Activated naive CD4-positive, alpha-beta T cell treated with anti-CD3 and anti-CD28 coated beads for 36 hours (primary cell): ENCODE data around the gene ACER3. TPM values are rescaled to one million over a fixed set of nuclear protein-coding genes. Genes with fewer than 3 reads are reported as not detected.
"Not testable (repeated sequence)": the region's sequence is repeated elsewhere in the genome, so short reads cannot be mapped to it uniquely, and the experiment has no call there.

Experiments used
- CTCF ChIA-PET: fragments of 350-600 bp; sonication (Branson Sonifier 250); formaldehyde crosslinking; loops from one replicate; lab custom pipeline; 2021; ENCODE audit warnings: antibody characterized with exemption; lab: Charles Lee
- DNase-seq: peaks from one replicate; pipeline ENCODE4 v3.0.0-alpha.2; 2020
- H3K27ac Mint-ChIP-seq: one replicate; pipeline ENCODE4 v1.8.0; 2021; ENCODE audit warnings: mild to moderate bottlenecking, mixed read lengths
- H3K27me3 Mint-ChIP-seq: one replicate; pipeline ENCODE4 v1.8.0; 2021; ENCODE audit warnings: low read depth, mixed read lengths
- H3K36me3 Mint-ChIP-seq: one replicate; pipeline ENCODE4 v1.8.0; 2021; ENCODE audit warnings: low read depth, mixed read lengths
- H3K4me1 Mint-ChIP-seq: one replicate; pipeline ENCODE4 v1.8.0; 2021; ENCODE audit warnings: low read depth, mixed read lengths
- H3K4me3 Mint-ChIP-seq: one replicate; pipeline ENCODE4 v1.8.0; 2021; ENCODE audit warnings: mild to moderate bottlenecking, moderate library complexity, mixed read lengths
- H3K9me3 Mint-ChIP-seq: one replicate; pipeline ENCODE4 v1.8.0; 2021; ENCODE audit warnings: mixed read lengths
- intact Hi-C: fragments of 100-400 bp; cut with micrococcal nuclease; formaldehyde crosslinking; loops from one replicate; pipeline ENCODE4 v1.15.1; 2023
- total RNA-seq, 2 experiments: library from RNA; stranded (reverse); gene quantifications; one replicate each; pipeline ENCODE4 v1.2.3, GENCODE V29; 2021

Gene ACER3
- total RNA-seq, 2 experiments from 2014 or later: 7.6 to 10.0 TPM

GRCh38 chr11:76888989-76889388, 28.3 kb downstream of the ACER3 start:
- H3K4me1 Mint-ChIP-seq: peaks cover 9% of the 10 kb centered on the region
- no peaks in the 10 kb centered on the region for H3K36me3 Mint-ChIP-seq
- H3K27me3 Mint-ChIP-seq: no peaks in the 10 kb centered on the region
- H3K27ac Mint-ChIP-seq: no peak overlapping the region
- H3K9me3 Mint-ChIP-seq: no peaks in the 10 kb centered on the region
- no peak for DNase-seq
- CTCF ChIA-PET: interaction anchor here (0.6 to 1.5 kb wide), 3 partner anchors 16 to 32 kb away, joined by 3 read pairs; no protein-coding TSS in a partner anchor
- intact Hi-C loops: no loop called here
- H3K4me3 Mint-ChIP-seq: no peak overlapping the region

GRCh38 chr11:76889411-76889975, 28.8 kb downstream of the ACER3 start:
- Mint-ChIP-seq H3K4me1 (peaks cover 9% of the 10 kb centered on the region), H3K27ac (no peak overlapping the region), H3K4me3 (no peak overlapping the region), H3K36me3 (no peaks in the 10 kb centered on the region), H3K9me3 (no peaks in the 10 kb centered on the region), H3K27me3 (no peaks in the 10 kb centered on the region)
- intact Hi-C loops: no loop called here
- CTCF ChIA-PET: interaction anchor here (0.6 kb wide), 1 partner anchor 32 kb away, joined by 3 read pairs; no protein-coding TSS in a partner anchor
- DNase-seq: no peak

- CTCF ChIA-PET: no interaction called here
- no peak overlapping the region for H3K4me3 Mint-ChIP-seq
- no peaks in the 10 kb centered on the region for H3K9me3 Mint-ChIP-seq
- peaks cover 4% of the 10 kb centered on the region for H3K4me1 Mint-ChIP-seq
- intact Hi-C loops: no loop called here
- no peak for DNase-seq
- H3K27me3 Mint-ChIP-seq: no peaks in the 10 kb centered on the region
- H3K27ac Mint-ChIP-seq: no peak overlapping the region
- H3K36me3 Mint-ChIP-seq: no peaks in the 10 kb centered on the region
These were observed 29.6 kb downstream of the ACER3 start for GRCh38 chr11:76890329-76890728.

- intact Hi-C loops: no loop called here
- no peak for DNase-seq
These were observed 30.6 kb downstream of the ACER3 start for GRCh38 chr11:76891285-76891684.

GRCh38 chr11:76891793-76892192, 31.1 kb downstream of the ACER3 start:
- intact Hi-C loops: no loop called here
- Mint-ChIP-seq H3K4me1 (no peaks in the 10 kb centered on the region), H3K4me3 (no peak overlapping the region), H3K9me3 (no peaks in the 10 kb centered on the region), H3K27me3 (no peaks in the 10 kb centered on the region), H3K36me3 (no peaks in the 10 kb centered on the region), H3K27ac (no peak overlapping the region)
- CTCF ChIA-PET: interaction anchor here (1.1 to 1.5 kb wide), 2 partner anchors 28 to 122 kb away, joined by 3 to 8 read pairs; no protein-coding TSS in a partner anchor
- DNase-seq: no peak

More at GRCh38 chr11:76891285-76891684, 30.6 kb downstream of the ACER3 start:
- Mint-ChIP-seq H3K4me1 (no peaks in the 10 kb centered on the region), H3K4me3 (no peak overlapping the region), H3K27me3 (no peaks in the 10 kb centered on the region), H3K27ac (no peak overlapping the region), H3K9me3 (no peaks in the 10 kb centered on the region), H3K36me3 (no peaks in the 10 kb centered on the region)
- CTCF ChIA-PET: interaction anchor here (1.1 to 1.5 kb wide), 2 partner anchors 28 to 123 kb away, joined by 3 to 8 read pairs; no protein-coding TSS in a partner anchor

GRCh38 chr11:76892306-76892705, 31.6 kb downstream of the ACER3 start:
- H3K27me3 Mint-ChIP-seq: no peaks in the 10 kb centered on the region
- no peak for DNase-seq
- H3K4me3 Mint-ChIP-seq: no peak overlapping the region
- intact Hi-C loops: no loop called here
- no peaks in the 10 kb centered on the region for H3K9me3 Mint-ChIP-seq
- CTCF ChIA-PET: interaction anchor here (0.7 to 1.5 kb wide), 3 partner anchors 27 to 122 kb away, joined by 3 to 8 read pairs (median 3); no protein-coding TSS in a partner anchor
- H3K27ac Mint-ChIP-seq: no peak overlapping the region
- no peaks in the 10 kb centered on the region for H3K4me1 Mint-ChIP-seq
- H3K36me3 Mint-ChIP-seq: no peaks in the 10 kb centered on the region

GRCh38 chr11:76897233-76897632, 36.5 kb downstream of the ACER3 start:
- CTCF ChIA-PET: interaction anchor here (0.7 to 0.9 kb wide), 3 partner anchors 21 to 141 kb away, joined by 3 to 5 read pairs (median 3); no protein-coding TSS in a partner anchor
- no peak overlapping the region for H3K27ac Mint-ChIP-seq
- H3K4me3 Mint-ChIP-seq: no peak overlapping the region
- DNase-seq: no peak
- H3K9me3 Mint-ChIP-seq: no peaks in the 10 kb centered on the region
- no peaks in the 10 kb centered on the region for H3K27me3 Mint-ChIP-seq
- no peaks in the 10 kb centered on the region for H3K4me1 Mint-ChIP-seq
- intact Hi-C loops: no loop called here
- H3K36me3 Mint-ChIP-seq: no peaks in the 10 kb centered on the region

- CTCF ChIA-PET: no interaction called here
- H3K27ac Mint-ChIP-seq: no peak overlapping the region
- no peaks in the 10 kb centered on the region for H3K27me3 Mint-ChIP-seq
These were observed 40.4 kb downstream of the ACER3 start for GRCh38 chr11:76901144-76901543.

GRCh38 chr11:76901622-76902021, 40.9 kb downstream of the ACER3 start:
- H3K9me3 Mint-ChIP-seq, H3K27ac Mint-ChIP-seq, H3K4me1 Mint-ChIP-seq, H3K4me3 Mint-ChIP-seq, DNase-seq, intact Hi-C loops, H3K36me3 Mint-ChIP-seq, H3K27me3 Mint-ChIP-seq: not testable (repeated sequence)
- CTCF ChIA-PET: interaction anchor here (1.5 kb wide), 1 partner anchor 18 kb away, joined by 4 read pairs; no protein-coding TSS in a partner anchor

More at GRCh38 chr11:76901144-76901543, 40.4 kb downstream of the ACER3 start:
- Mint-ChIP-seq H3K4me1 (no peaks in the 10 kb centered on the region), H3K36me3 (peaks cover 2% of the 10 kb centered on the region), H3K9me3 (no peaks in the 10 kb centered on the region), H3K4me3 (no peak overlapping the region)
- DNase-seq: no peak
- intact Hi-C loops: no loop called here

GRCh38 chr11:76902121-76903014, 41.6 kb downstream of the ACER3 start:
- H3K4me3 Mint-ChIP-seq: no peak overlapping the region
- CTCF ChIA-PET: interaction anchor here (1.5 kb wide), 1 partner anchor 18 kb away, joined by 4 read pairs; no protein-coding TSS in a partner anchor
- H3K36me3 Mint-ChIP-seq: peaks cover 2% of the 10 kb centered on the region
- no peaks in the 10 kb centered on the region for H3K27me3 Mint-ChIP-seq
- H3K27ac Mint-ChIP-seq: no peak overlapping the region
- intact Hi-C loops: no loop called here
- no peaks in the 10 kb centered on the region for H3K9me3 Mint-ChIP-seq
- no peaks in the 10 kb centered on the region for H3K4me1 Mint-ChIP-seq
- no peak for DNase-seq

GRCh38 chr11:76903325-76903724, 42.6 kb downstream of the ACER3 start:
- CTCF ChIA-PET: no interaction called here
- Mint-ChIP-seq H3K27me3 (no peaks in the 10 kb centered on the region), H3K4me1 (no peaks in the 10 kb centered on the region), H3K4me3 (no peak overlapping the region), H3K9me3 (peaks cover 2% of the 10 kb centered on the region), H3K36me3 (peaks cover 3% of the 10 kb centered on the region), H3K27ac (no peak overlapping the region)
- intact Hi-C loops: no loop called here
- no peak for DNase-seq

GRCh38 chr11:76910620-76911414, 50.1 kb downstream of the ACER3 start:
- Mint-ChIP-seq H3K9me3 (peaks cover 5% of the 10 kb centered on the region), H3K27ac (no peak overlapping the region), H3K4me1 (no peaks in the 10 kb centered on the region), H3K27me3 (no peaks in the 10 kb centered on the region), H3K4me3 (no peak overlapping the region), H3K36me3 (peaks cover 2% of the 10 kb centered on the region)
- CTCF ChIA-PET: interaction anchor here (1.2 to 1.6 kb wide), 2 partner anchors 10 to 113 kb away, joined by 4 to 7 read pairs; no protein-coding TSS in a partner anchor
- intact Hi-C loops: no loop called here
- no peak for DNase-seq
